GM23338 (cell line): ENCODE results near the gene MRPS31. TPM values are rescaled to one million over a fixed set of nuclear protein-coding genes. Genes with fewer than 3 reads are reported as not detected.

Experiments
- ATAC-seq: fragments of 200-7000 bp; cut with Tn5 transposase; 3 replicates; pipeline ENCODE4 v1.9.1; 2020
- DNase-seq: peaks from one replicate; pipeline ENCODE4 v3.0.0-alpha.2; 2015; ENCODE audit warnings: low spot score
- H2AFZ ChIP-seq: fragments of 200-600 bp; sonication (generic); 2 replicates; pipeline ENCODE4 v1.8.0; 2016; ENCODE audit warnings: antibody characterized with exemption, mild to moderate bottlenecking, moderate library complexity
- H3F3A ChIP-seq: fragments of 200-600 bp; sonication (generic); replicated peaks from 2 replicates; pipeline ENCODE4 v1.8.0; 2017; ENCODE audit warnings: antibody characterized with exemption, mixed run types, low read depth
- H3K27ac ChIP-seq: fragments of 200-600 bp; sonication (generic); 2 replicates; pipeline ENCODE4 v1.6.1; 2016; ENCODE audit warnings: low read depth
- H3K27me3 ChIP-seq: fragments of 200-600 bp; sonication (generic); 2 replicates; pipeline ENCODE4 v1.8.0; 2016; ENCODE audit warnings: mild to moderate bottlenecking, mixed run types, moderate library complexity; ENCODE audit not compliant: insufficient read depth
- H3K36me3 ChIP-seq: fragments of 200-600 bp; sonication (generic); 2 replicates; pipeline ENCODE4 v1.8.0; 2016; ENCODE audit warnings: mild to moderate bottlenecking; ENCODE audit not compliant: insufficient read depth
- H3K4me1 ChIP-seq: fragments of 200-600 bp; sonication (generic); 2 replicates; pipeline ENCODE4 v1.8.0; 2016; ENCODE audit warnings: mild to moderate bottlenecking, moderate library complexity; ENCODE audit not compliant: insufficient read depth
- H3K4me2 ChIP-seq: fragments of 200-600 bp; sonication (generic); 2 replicates; pipeline ENCODE4 v1.7.1; 2017; ENCODE audit warnings: mixed run types
- H3K4me3 ChIP-seq: fragments of 200-600 bp; sonication (generic); 2 replicates; pipeline ENCODE4 v1.6.1; 2016; ENCODE audit warnings: mixed run types
- H3K79me2 ChIP-seq: fragments of 200-600 bp; sonication (generic); replicated peaks from 2 replicates; pipeline ENCODE4 v1.8.0; 2017; ENCODE audit warnings: mild to moderate bottlenecking; ENCODE audit not compliant: insufficient read depth
- H3K9me2 ChIP-seq: fragments of 200-600 bp; sonication (generic); 2 replicates; pipeline ENCODE4 v1.8.0; 2017; ENCODE audit not compliant: insufficient read depth
- H4K20me1 ChIP-seq: fragments of 200-600 bp; sonication (generic); replicated peaks from 2 replicates; pipeline ENCODE4 v1.8.0; 2017; ENCODE audit warnings: mild to moderate bottlenecking; ENCODE audit not compliant: insufficient read depth
- H3K27ac Mint-ChIP-seq: 2 replicates; pipeline ENCODE4 v1.8.0; 2020; ENCODE audit warnings: inconsistent platforms, mild to moderate bottlenecking, moderate library complexity, mixed read lengths
- H3K27me3 Mint-ChIP-seq: 3 replicates; pipeline ENCODE4 v1.8.0; 2022; ENCODE audit warnings: low read depth, mild to moderate bottlenecking, moderate library complexity, mixed read lengths, inconsistent platforms; ENCODE audit not compliant: insufficient read depth, poor library complexity
- H3K36me3 Mint-ChIP-seq: 3 replicates; pipeline ENCODE4 v1.8.0; 2021; ENCODE audit warnings: low read depth, mild to moderate bottlenecking, inconsistent platforms, moderate library complexity, mixed read lengths
- H3K4me1 Mint-ChIP-seq: 3 replicates; pipeline ENCODE4 v1.8.0; 2020; ENCODE audit warnings: mild to moderate bottlenecking, inconsistent platforms, mixed read lengths
- H3K4me3 Mint-ChIP-seq: 3 replicates; pipeline ENCODE4 v1.8.0; 2021; ENCODE audit warnings: moderate library complexity, mild to moderate bottlenecking, inconsistent platforms, mixed read lengths
- H3K9me3 Mint-ChIP-seq: 3 replicates; pipeline ENCODE4 v1.8.0; 2020; ENCODE audit warnings: moderate library complexity, mild to moderate bottlenecking, inconsistent platforms, mixed read lengths
- CREB1 ChIP-seq: fragments of 250-450 bp; sonication (Bioruptor Pico); IDR thresholded peaks from 2 replicates; pipeline ENCODE4 v1.5.0; 2020; ENCODE audit warnings: low read depth, mild to moderate bottlenecking, moderate library complexity
- EZH2 ChIP-seq: fragments of 200-600 bp; sonication (generic); IDR thresholded peaks from one replicate; pipeline ENCODE4 v1.8.0; 2017; ENCODE audit warnings: antibody characterized with exemption, mild to moderate bottlenecking, low read depth; ENCODE audit not compliant: unreplicated experiment
- EZH2phosphoT487 ChIP-seq: fragments of 200-600 bp; sonication (generic); IDR thresholded peaks from one replicate; pipeline ENCODE4 v1.8.1; 2018; ENCODE audit warnings: antibody characterized with exemption; ENCODE audit not compliant: unreplicated experiment
- JUNB ChIP-seq: IDR thresholded peaks from one replicate; pipeline ENCODE4 v1.6.1; 2016; ENCODE audit warnings: antibody characterized with exemption; ENCODE audit not compliant: unreplicated experiment
- NANOG ChIP-seq: IDR thresholded peaks from 2 replicates; pipeline ENCODE4 v1.6.1; 2016; ENCODE audit warnings: antibody characterized with exemption, borderline replicate concordance
- POLR2AphosphoS5 ChIP-seq: IDR thresholded peaks from 2 replicates; pipeline ENCODE4 v1.6.1; 2016; ENCODE audit warnings: antibody characterized with exemption, low read depth
- STAT1 ChIP-seq: IDR thresholded peaks from one replicate; pipeline ENCODE4 v1.6.1; 2016; ENCODE audit warnings: antibody characterized with exemption; ENCODE audit not compliant: unreplicated experiment
- ZNF114 ChIP-seq: fragments of 250-450 bp; sonication (Bioruptor Pico); IDR thresholded peaks from 2 replicates; pipeline ENCODE4 v1.5.0; 2020; ENCODE audit warnings: mild to moderate bottlenecking, moderate library complexity
- ZNF331 ChIP-seq: fragments of 250-450 bp; sonication (Bioruptor Pico); IDR thresholded peaks from 2 replicates; pipeline ENCODE4 v1.5.0; 2020; ENCODE audit warnings: low read depth, mild to moderate bottlenecking, moderate library complexity
- polyA plus RNA-seq: library from polyadenylated mRNA; unstranded; fragments of >200 nt; fragmentation: Nextera tagmentation; extraction: Ambion mirVana; gene quantifications from 2 replicates; pipeline ENCODE4 v1.2.1, GENCODE V29; 2016
- total RNA-seq: library from RNA; depleted of rRNA; stranded (reverse); fragments of >200 nt; shearing (Covaris generic); gene quantifications from 2 replicates; pipeline ENCODE4 v1.2.3, GENCODE V29; 2014
- TF ChIP-seq, protein P1 (sequence below): IDR thresholded peaks from one replicate; pipeline ENCODE4 v1.6.1; 2018; ENCODE audit warnings: antibody characterized with exemption; ENCODE audit not compliant: unreplicated experiment
- TF ChIP-seq, protein P2 (sequence below): IDR thresholded peaks from 2 replicates; pipeline ENCODE4 v1.6.1; 2016; ENCODE audit warnings: antibody characterized with exemption
- TF ChIP-seq, protein P3 (sequence below): fragments of 250-450 bp; sonication (Bioruptor Pico); IDR thresholded peaks from 2 replicates; pipeline ENCODE4 v1.5.0; 2020; ENCODE audit warnings: mild to moderate bottlenecking, moderate library complexity
- TF ChIP-seq, protein P4 (sequence below), 2 experiments: fragments of 200-600 bp in 1 of 2; sonication (generic) in 1 of 2; conservative IDR thresholded peaks; 2 replicates each; pipeline versions ENCODE4 v1.5.1 to v1.6.1; 2016 to 2017; ENCODE audit warnings: antibody characterized with exemption in 2 of 2, low read depth in 2 of 2, mild to moderate bottlenecking in 2 of 2, moderate library complexity in 1 of 2

The MRPS31 gene
- total and polyA plus RNA-seq, 2 experiments from 2014 or later = 26.8 to 62.7 TPM

DNA sequence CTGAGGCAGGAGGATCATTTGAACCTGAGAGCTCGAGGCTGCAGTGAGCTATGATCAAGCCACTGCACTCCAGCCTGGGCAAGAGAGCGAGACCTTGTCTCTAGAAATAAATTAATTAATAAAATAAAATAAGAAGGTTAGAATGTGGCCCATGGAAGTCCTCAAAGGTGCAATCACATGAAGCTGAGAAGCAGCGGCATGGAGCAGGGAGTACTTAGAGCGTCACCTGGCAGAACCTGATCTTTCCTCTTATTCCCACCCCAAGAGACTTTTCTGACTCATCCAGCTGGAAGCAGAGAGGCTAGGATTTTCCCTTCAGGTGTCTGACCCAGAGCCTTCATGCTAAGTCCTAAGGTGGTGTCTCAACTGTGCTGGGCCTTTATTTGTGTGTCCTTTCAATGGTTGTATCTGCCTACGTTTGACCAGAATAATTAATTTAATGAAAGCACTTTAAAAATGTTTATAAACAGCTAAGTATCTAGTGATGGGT is 8.9 kb upstream of the MRPS31 start:
- Histone ChIP-seq H3K4me3 (no peak overlapping the region), H3F3A (no peaks in the 10 kb centered on the region), H4K20me1 (no peaks in the 10 kb centered on the region), H3K4me2 (no peak overlapping the region), H3K27ac (no peak overlapping the region), H3K27me3 (no peaks in the 10 kb centered on the region), H3K36me3 (no peaks in the 10 kb centered on the region), H2AFZ (no peak overlapping the region), H3K4me1 (no peaks in the 10 kb centered on the region), H3K79me2 (no peaks in the 10 kb centered on the region), H3K9me2 (no peaks in the 10 kb centered on the region)
- TF ChIP-seq ZNF114 (CRISPR knock-in tag) (no peak), EZH2phosphoT487 (no peak), EZH2 (no peak), ZNF331 (CRISPR knock-in tag) (no peak), JUNB (no peak), STAT1 (no peak), NANOG (no peak), POLR2AphosphoS5 (no peak), CREB1 (no peak)
- TF ChIP-seq, protein P1, sequence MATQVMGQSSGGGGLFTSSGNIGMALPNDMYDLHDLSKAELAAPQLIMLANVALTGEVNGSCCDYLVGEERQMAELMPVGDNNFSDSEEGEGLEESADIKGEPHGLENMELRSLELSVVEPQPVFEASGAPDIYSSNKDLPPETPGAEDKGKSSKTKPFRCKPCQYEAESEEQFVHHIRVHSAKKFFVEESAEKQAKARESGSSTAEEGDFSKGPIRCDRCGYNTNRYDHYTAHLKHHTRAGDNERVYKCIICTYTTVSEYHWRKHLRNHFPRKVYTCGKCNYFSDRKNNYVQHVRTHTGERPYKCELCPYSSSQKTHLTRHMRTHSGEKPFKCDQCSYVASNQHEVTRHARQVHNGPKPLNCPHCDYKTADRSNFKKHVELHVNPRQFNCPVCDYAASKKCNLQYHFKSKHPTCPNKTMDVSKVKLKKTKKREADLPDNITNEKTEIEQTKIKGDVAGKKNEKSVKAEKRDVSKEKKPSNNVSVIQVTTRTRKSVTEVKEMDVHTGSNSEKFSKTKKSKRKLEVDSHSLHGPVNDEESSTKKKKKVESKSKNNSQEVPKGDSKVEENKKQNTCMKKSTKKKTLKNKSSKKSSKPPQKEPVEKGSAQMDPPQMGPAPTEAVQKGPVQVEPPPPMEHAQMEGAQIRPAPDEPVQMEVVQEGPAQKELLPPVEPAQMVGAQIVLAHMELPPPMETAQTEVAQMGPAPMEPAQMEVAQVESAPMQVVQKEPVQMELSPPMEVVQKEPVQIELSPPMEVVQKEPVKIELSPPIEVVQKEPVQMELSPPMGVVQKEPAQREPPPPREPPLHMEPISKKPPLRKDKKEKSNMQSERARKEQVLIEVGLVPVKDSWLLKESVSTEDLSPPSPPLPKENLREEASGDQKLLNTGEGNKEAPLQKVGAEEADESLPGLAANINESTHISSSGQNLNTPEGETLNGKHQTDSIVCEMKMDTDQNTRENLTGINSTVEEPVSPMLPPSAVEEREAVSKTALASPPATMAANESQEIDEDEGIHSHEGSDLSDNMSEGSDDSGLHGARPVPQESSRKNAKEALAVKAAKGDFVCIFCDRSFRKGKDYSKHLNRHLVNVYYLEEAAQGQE = no peak
- TF ChIP-seq, protein P2, sequence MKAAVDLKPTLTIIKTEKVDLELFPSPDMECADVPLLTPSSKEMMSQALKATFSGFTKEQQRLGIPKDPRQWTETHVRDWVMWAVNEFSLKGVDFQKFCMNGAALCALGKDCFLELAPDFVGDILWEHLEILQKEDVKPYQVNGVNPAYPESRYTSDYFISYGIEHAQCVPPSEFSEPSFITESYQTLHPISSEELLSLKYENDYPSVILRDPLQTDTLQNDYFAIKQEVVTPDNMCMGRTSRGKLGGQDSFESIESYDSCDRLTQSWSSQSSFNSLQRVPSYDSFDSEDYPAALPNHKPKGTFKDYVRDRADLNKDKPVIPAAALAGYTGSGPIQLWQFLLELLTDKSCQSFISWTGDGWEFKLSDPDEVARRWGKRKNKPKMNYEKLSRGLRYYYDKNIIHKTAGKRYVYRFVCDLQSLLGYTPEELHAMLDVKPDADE = no peak
- TF ChIP-seq, protein P3, sequence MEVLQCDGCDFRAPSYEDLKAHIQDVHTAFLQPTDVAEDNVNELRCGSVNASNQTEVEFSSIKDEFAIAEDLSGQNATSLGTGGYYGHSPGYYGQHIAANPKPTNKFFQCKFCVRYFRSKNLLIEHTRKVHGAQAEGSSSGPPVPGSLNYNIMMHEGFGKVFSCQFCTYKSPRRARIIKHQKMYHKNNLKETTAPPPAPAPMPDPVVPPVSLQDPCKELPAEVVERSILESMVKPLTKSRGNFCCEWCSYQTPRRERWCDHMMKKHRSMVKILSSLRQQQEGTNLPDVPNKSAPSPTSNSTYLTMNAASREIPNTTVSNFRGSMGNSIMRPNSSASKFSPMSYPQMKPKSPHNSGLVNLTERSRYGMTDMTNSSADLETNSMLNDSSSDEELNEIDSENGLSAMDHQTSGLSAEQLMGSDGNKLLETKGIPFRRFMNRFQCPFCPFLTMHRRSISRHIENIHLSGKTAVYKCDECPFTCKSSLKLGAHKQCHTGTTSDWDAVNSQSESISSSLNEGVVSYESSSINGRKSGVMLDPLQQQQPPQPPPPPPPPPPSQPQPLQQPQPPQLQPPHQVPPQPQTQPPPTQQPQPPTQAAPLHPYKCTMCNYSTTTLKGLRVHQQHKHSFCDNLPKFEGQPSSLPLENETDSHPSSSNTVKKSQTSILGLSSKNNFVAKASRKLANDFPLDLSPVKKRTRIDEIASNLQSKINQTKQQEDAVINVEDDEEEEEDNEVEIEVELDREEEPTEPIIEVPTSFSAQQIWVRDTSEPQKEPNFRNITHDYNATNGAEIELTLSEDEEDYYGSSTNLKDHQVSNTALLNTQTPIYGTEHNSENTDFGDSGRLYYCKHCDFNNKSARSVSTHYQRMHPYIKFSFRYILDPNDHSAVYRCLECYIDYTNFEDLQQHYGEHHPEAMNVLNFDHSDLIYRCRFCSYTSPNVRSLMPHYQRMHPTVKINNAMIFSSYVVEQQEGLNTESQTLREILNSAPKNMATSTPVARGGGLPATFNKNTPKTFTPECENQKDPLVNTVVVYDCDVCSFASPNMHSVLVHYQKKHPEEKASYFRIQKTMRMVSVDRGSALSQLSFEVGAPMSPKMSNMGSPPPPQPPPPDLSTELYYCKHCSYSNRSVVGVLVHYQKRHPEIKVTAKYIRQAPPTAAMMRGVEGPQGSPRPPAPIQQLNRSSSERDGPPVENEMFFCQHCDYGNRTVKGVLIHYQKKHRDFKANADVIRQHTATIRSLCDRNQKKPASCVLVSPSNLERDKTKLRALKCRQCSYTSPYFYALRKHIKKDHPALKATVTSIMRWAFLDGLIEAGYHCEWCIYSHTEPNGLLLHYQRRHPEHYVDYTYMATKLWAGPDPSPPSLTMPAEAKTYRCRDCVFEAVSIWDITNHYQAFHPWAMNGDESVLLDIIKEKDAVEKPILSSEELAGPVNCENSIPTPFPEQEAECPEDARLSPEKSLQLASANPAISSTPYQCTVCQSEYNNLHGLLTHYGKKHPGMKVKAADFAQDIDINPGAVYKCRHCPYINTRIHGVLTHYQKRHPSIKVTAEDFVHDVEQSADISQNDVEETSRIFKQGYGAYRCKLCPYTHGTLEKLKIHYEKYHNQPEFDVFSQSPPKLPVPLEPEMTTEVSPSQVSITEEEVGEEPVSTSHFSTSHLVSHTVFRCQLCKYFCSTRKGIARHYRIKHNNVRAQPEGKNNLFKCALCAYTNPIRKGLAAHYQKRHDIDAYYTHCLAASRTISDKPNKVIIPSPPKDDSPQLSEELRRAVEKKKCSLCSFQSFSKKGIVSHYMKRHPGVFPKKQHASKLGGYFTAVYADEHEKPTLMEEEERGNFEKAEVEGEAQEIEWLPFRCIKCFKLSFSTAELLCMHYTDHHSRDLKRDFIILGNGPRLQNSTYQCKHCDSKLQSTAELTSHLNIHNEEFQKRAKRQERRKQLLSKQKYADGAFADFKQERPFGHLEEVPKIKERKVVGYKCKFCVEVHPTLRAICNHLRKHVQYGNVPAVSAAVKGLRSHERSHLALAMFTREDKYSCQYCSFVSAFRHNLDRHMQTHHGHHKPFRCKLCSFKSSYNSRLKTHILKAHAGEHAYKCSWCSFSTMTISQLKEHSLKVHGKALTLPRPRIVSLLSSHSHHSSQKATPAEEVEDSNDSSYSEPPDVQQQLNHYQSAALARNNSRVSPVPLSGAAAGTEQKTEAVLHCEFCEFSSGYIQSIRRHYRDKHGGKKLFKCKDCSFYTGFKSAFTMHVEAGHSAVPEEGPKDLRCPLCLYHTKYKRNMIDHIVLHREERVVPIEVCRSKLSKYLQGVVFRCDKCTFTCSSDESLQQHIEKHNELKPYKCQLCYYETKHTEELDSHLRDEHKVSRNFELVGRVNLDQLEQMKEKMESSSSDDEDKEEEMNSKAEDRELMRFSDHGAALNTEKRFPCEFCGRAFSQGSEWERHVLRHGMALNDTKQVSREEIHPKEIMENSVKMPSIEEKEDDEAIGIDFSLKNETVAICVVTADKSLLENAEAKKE (CRISPR knock-in tag) = no peak
- TF ChIP-seq, protein P4, sequence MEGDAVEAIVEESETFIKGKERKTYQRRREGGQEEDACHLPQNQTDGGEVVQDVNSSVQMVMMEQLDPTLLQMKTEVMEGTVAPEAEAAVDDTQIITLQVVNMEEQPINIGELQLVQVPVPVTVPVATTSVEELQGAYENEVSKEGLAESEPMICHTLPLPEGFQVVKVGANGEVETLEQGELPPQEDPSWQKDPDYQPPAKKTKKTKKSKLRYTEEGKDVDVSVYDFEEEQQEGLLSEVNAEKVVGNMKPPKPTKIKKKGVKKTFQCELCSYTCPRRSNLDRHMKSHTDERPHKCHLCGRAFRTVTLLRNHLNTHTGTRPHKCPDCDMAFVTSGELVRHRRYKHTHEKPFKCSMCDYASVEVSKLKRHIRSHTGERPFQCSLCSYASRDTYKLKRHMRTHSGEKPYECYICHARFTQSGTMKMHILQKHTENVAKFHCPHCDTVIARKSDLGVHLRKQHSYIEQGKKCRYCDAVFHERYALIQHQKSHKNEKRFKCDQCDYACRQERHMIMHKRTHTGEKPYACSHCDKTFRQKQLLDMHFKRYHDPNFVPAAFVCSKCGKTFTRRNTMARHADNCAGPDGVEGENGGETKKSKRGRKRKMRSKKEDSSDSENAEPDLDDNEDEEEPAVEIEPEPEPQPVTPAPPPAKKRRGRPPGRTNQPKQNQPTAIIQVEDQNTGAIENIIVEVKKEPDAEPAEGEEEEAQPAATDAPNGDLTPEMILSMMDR (conservative IDR thresholded peaks at IDR 0.05; ENCODE audit: low read depth in 2 of 2) = no peak
- H3K9me3 Mint-ChIP-seq = no peaks in the 10 kb centered on the region
- no peaks in the 10 kb centered on the region for H3K27me3 Mint-ChIP-seq
- no peak overlapping the region for H3K27ac Mint-ChIP-seq
- peaks cover 13% of the 10 kb centered on the region for H3K4me1 Mint-ChIP-seq
- no peaks in the 10 kb centered on the region; the same call in 2 of the 3 replicates for H3K36me3 Mint-ChIP-seq
- ATAC-seq (no peak), DNase-seq (no peak)
- H3K4me3 Mint-ChIP-seq = no peak overlapping the region
